Panc1 (cell line): ENCODE measurements around the gene KIFC3. TPM values are rescaled to one million over a fixed set of nuclear protein-coding genes. Genes with fewer than 3 reads are reported as not detected.
"Not testable (repeated sequence)": the region's sequence is repeated elsewhere in the genome, so short reads cannot be mapped to it uniquely, and the experiment has no call there.

Experiments used
- ATAC-seq: fragments of 200-7000 bp; cut with Tn5 transposase; 2 replicates; pipeline ENCODE4 v1.9.1; 2020; ENCODE audit warnings: mild to moderate bottlenecking, moderate library complexity
- BruUV-seq: library from RNA; stranded (reverse); fragments of 400-500 nt; replicated peaks from 2 replicates; lab custom pipeline; 2021; lab: Mats Ljungman, UMichigan
- CTCF ChIA-PET: fragments of 300-600 bp; sonication (Branson Sonifier 250); formaldehyde crosslinking; loops from one replicate; lab custom pipeline; 2022; ENCODE audit warnings: antibody characterized with exemption; lab: Charles Lee
- POLR2A ChIA-PET: fragments of 300-600 bp; sonication (Branson Sonifier 250); formaldehyde crosslinking; loops from one replicate; lab custom pipeline; 2022; ENCODE audit warnings: antibody characterized with exemption; lab: Charles Lee
- DNase-seq: peaks from one replicate; pipeline ENCODE4 v3.0.0-alpha.2; 2010; ENCODE audit warnings: low read depth, low spot score
- H3K27ac ChIP-seq: 2 replicates; pipeline ENCODE4 v1.5.1; 2011; ENCODE audit warnings: mild to moderate bottlenecking, low read length, inconsistent platforms
- H3K27me3 ChIP-seq: fragments of 200-500 bp; sonication (Bioruptor generic); 2 replicates; pipeline ENCODE4 v1.6.0; 2014; ENCODE audit warnings: low read length, inconsistent platforms; ENCODE audit not compliant: control insufficient read depth, insufficient read depth
- H3K36me3 ChIP-seq: fragments of 200-500 bp; sonication (Bioruptor generic); 2 replicates; pipeline ENCODE4 v1.5.1; 2014; ENCODE audit warnings: inconsistent platforms, mild to moderate bottlenecking, low read length, moderate library complexity; ENCODE audit not compliant: control insufficient read depth, insufficient read depth
- H3K4me1 ChIP-seq: 2 replicates; pipeline ENCODE4 v1.5.1; 2011; ENCODE audit warnings: inconsistent platforms, mild to moderate bottlenecking, low read length, moderate library complexity; ENCODE audit not compliant: control insufficient read depth, insufficient read depth
- H3K4me3 ChIP-seq, 2 experiments: 2 replicates each; pipeline ENCODE4 v1.5.1; 2011 to 2012; ENCODE audit warnings: low read depth in 2 of 2, low read length in 2 of 2, mild to moderate bottlenecking in 2 of 2, inconsistent platforms in 1 of 2, moderate library complexity in 1 of 2
- H3K9me3 ChIP-seq: fragments of 200-500 bp; sonication (Bioruptor generic); 2 replicates; pipeline ENCODE4 v1.5.1; 2014; ENCODE audit warnings: low read depth, mild to moderate bottlenecking, inconsistent platforms, low read length, moderate library complexity; ENCODE audit not compliant: control insufficient read depth, insufficient read depth
- CTCF ChIP-seq: fragments of 450-650 bp; IDR thresholded peaks from 2 replicates; pipeline ENCODE4 v1.5.1; 2017; ENCODE audit warnings: mild to moderate bottlenecking
- POLR2AphosphoS5 ChIP-seq: IDR thresholded peaks from 2 replicates; pipeline ENCODE4 v1.6.1; 2012; ENCODE audit warnings: mild to moderate bottlenecking, low read depth, low read length, moderate library complexity
- REST ChIP-seq, 2 experiments: IDR thresholded peaks; 2 replicates each; pipeline ENCODE4 v1.6.1; 2011 to 2012; ENCODE audit warnings: low read depth in 2 of 2, control low read depth in 1 of 2, low read length in 1 of 2, mild to moderate bottlenecking in 1 of 2, moderate library complexity in 1 of 2; ENCODE audit not compliant: insufficient read depth in 1 of 2
- SIN3A ChIP-seq: IDR thresholded peaks from 2 replicates; pipeline ENCODE4 v1.6.1; 2012; ENCODE audit warnings: low read depth, mild to moderate bottlenecking, low read length, moderate library complexity, borderline replicate concordance; ENCODE audit not compliant: insufficient read depth
- TCF7L2 ChIP-seq: IDR thresholded peaks from 2 replicates; pipeline ENCODE4 v1.6.1; 2011; ENCODE audit warnings: mild to moderate bottlenecking, low read depth, low read length, inconsistent platforms
- in situ Hi-C: cut with HindIII; loops from 2 replicates; pipeline ENCODE4 v1.10.0; 2016; ENCODE audit warnings: low sequenced_read_pairs, low pct_unique_long_range_greater_than_20kb
- intact Hi-C: fragments of 100-400 bp; cut with micrococcal nuclease; formaldehyde crosslinking; loops from one replicate; pipeline ENCODE4 v1.10.0; 2022; ENCODE audit not compliant: unreplicated experiment
- total RNA-seq: library from RNA; stranded (reverse); gene quantifications from one replicate; pipeline ENCODE4 v1.2.1, GENCODE V29; 2021; ENCODE audit not compliant: unreplicated experiment

KIFC3 gene
- total RNA-seq, 1 experiment from 2014 or later: 51.5 TPM

GRCh38 chr16:57838161-57838560, 35.9 kb upstream of the KIFC3 start:
- BruUV-seq: no TSS peak
- Histone ChIP-seq H3K36me3 (no peaks in the 10 kb centered on the region), H3K4me3 (no peak overlapping the region), H3K4me1 (no peaks in the 10 kb centered on the region), H3K27me3 (no peaks in the 10 kb centered on the region), H3K27ac (no peak overlapping the region), H3K9me3 (no peaks in the 10 kb centered on the region)
- ATAC-seq (no peak), DNase-seq (no peak)
- TF ChIP-seq SIN3A (no peak), TCF7L2 (no peak), REST (IDR thresholded peaks at IDR 0.05; ENCODE audit: insufficient read depth in 1 of 2, low read depth in 2 of 2, low read length in 1 of 2) (no peak), POLR2AphosphoS5 (no peak), CTCF (no peak)
- in situ Hi-C loops: no loop called here
- intact Hi-C loops: no loop called here
- POLR2A ChIA-PET: interaction anchor here (0.5 kb wide), 1 partner anchor 30 kb away, joined by 8 read pairs; no protein-coding TSS in a partner anchor
- CTCF ChIA-PET: no interaction called here

GRCh38 chr16:57837305-57838125, 35.2 kb upstream of the KIFC3 start:
- H3K27me3 ChIP-seq: no peaks in the 10 kb centered on the region
- ATAC-seq: no peak
- TF ChIP-seq REST (IDR thresholded peaks at IDR 0.05; ENCODE audit: insufficient read depth in 1 of 2, low read depth in 2 of 2, low read length in 1 of 2) (no peak), SIN3A (no peak), TCF7L2 (no peak), CTCF (no peak), POLR2AphosphoS5 (no peak)
- in situ Hi-C loops (no loop called here), intact Hi-C loops (no loop called here)
- H3K4me3 ChIP-seq: no peak overlapping the region
- ChIA-PET CTCF (no interaction called here), POLR2A (no interaction called here)
- no TSS peak for BruUV-seq
- no peaks in the 10 kb centered on the region for H3K4me1 ChIP-seq
- H3K36me3 ChIP-seq: no peaks in the 10 kb centered on the region
- H3K9me3 ChIP-seq: no peaks in the 10 kb centered on the region
- no peak overlapping the region for H3K27ac ChIP-seq
- no peak for DNase-seq

- H3K27ac ChIP-seq, in situ Hi-C loops, DNase-seq: not testable (repeated sequence)
Measured at GRCh38 chr16:57835439-57835838, 33.1 kb upstream of the KIFC3 start.

More at GRCh38 chr16:57835439-57835838, 33.1 kb upstream of the KIFC3 start:
- ATAC-seq, H3K9me3 ChIP-seq, H3K4me3 ChIP-seq, BruUV-seq, intact Hi-C loops, H3K36me3 ChIP-seq, H3K27me3 ChIP-seq, POLR2A ChIA-PET, H3K4me1 ChIP-seq: not testable (repeated sequence)
- CTCF ChIA-PET: interaction anchor here (0.7 kb wide), 1 partner anchor 138 kb away, joined by 4 read pairs; no protein-coding TSS in a partner anchor
